22Rv1 (cell line): Measurements from ENCODE around the gene USP2.

Source experiments
- H3K27ac ChIP-seq: fragments of 450-650 bp; 2 replicates; pipeline ENCODE4 v1.5.1; 2017
- ZFX ChIP-seq: fragments of 450-650 bp; IDR thresholded peaks from 2 replicates; pipeline ENCODE4 v1.6.1; 2017; ENCODE audit warnings: antibody characterized with exemption, borderline replicate concordance
- TF ChIP-seq, protein P1 (sequence below): fragments of 450-650 bp; IDR thresholded peaks from 2 replicates; pipeline ENCODE4 v1.5.1; 2017; ENCODE audit warnings: mild to moderate bottlenecking

Gene USP2

DNA sequence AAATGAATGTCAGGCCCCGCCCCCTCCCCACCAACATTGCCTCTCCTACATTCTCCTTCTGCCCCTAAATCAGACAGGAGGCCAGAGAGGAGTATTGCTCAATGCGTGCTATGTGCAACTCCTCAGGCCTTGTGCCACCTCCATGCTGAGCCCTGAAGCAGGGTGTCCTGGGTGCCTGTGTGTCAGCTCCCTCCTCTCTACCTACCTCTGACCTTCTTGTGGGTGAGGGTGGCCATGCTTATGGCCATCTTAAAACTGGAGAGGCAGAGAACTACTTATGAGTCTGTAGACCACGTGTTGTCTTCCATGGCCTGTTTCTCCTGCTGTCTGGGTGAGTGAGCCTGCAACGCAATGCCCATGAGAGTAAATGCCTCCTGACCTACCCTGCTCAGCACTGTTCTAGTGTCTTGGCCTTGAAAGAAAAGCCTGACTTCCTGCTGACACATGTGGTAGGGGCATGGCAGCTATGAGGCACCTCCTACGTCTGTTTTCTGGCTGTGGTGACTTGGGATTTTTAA lies 75.1 kb downstream of the USP2 start:
- no peak for TF ChIP-seq ZFX
- TF ChIP-seq, protein P1, sequence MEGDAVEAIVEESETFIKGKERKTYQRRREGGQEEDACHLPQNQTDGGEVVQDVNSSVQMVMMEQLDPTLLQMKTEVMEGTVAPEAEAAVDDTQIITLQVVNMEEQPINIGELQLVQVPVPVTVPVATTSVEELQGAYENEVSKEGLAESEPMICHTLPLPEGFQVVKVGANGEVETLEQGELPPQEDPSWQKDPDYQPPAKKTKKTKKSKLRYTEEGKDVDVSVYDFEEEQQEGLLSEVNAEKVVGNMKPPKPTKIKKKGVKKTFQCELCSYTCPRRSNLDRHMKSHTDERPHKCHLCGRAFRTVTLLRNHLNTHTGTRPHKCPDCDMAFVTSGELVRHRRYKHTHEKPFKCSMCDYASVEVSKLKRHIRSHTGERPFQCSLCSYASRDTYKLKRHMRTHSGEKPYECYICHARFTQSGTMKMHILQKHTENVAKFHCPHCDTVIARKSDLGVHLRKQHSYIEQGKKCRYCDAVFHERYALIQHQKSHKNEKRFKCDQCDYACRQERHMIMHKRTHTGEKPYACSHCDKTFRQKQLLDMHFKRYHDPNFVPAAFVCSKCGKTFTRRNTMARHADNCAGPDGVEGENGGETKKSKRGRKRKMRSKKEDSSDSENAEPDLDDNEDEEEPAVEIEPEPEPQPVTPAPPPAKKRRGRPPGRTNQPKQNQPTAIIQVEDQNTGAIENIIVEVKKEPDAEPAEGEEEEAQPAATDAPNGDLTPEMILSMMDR: no peak
- H3K27ac ChIP-seq: no peak overlapping the region

- no peak overlapping the region for H3K27ac ChIP-seq
- no peak for TF ChIP-seq ZFX
- TF ChIP-seq, protein P1: no peak
Observed at GRCh38 chr11:119305556-119306372, 75.7 kb downstream of the USP2 start.
